OCI-LY7 (cell line): ENCODE data around the gene PLA2G2D.

Experiments
- CTCF ChIP-seq: fragments of 200-600 bp; sonication (generic); conservative IDR thresholded peaks from 2 replicates; pipeline ENCODE4 v1.5.1; 2014; ENCODE audit warnings: mild to moderate bottlenecking, antibody characterized with exemption, low read length, moderate library complexity, mixed read lengths
- EZH2phosphoT487 ChIP-seq: fragments of 200-600 bp; sonication (generic); IDR thresholded peaks from 2 replicates; pipeline ENCODE4 v1.6.1; 2018; ENCODE audit warnings: low read depth, borderline replicate concordance, mild to moderate bottlenecking, mixed run types, antibody characterized with exemption, low read length, moderate library complexity, mixed read lengths

GRCh38 chr1:20138346-20138745 is 19.0 kb upstream of the PLA2G2D start:
- TF ChIP-seq CTCF (no peak), EZH2phosphoT487 (no peak)
